GM23338 (cell line): Measurements from ENCODE around the gene SERPINB2. TPM values are rescaled to one million over a fixed set of nuclear protein-coding genes. Genes with fewer than 3 reads are reported as not detected.

ENCODE experiments used
- ATAC-seq: fragments of 200-7000 bp; cut with Tn5 transposase; 3 replicates; pipeline ENCODE4 v1.9.1; 2020
- DNase-seq: peaks from one replicate; pipeline ENCODE4 v3.0.0-alpha.2; 2015; ENCODE audit warnings: low spot score
- H2AFZ ChIP-seq: fragments of 200-600 bp; sonication (generic); 2 replicates; pipeline ENCODE4 v1.8.0; 2016; ENCODE audit warnings: antibody characterized with exemption, mild to moderate bottlenecking, moderate library complexity
- H3F3A ChIP-seq: fragments of 200-600 bp; sonication (generic); replicated peaks from 2 replicates; pipeline ENCODE4 v1.8.0; 2017; ENCODE audit warnings: antibody characterized with exemption, mixed run types, low read depth
- H3K27ac ChIP-seq: fragments of 200-600 bp; sonication (generic); 2 replicates; pipeline ENCODE4 v1.6.1; 2016; ENCODE audit warnings: low read depth
- H3K27me3 ChIP-seq: fragments of 200-600 bp; sonication (generic); 2 replicates; pipeline ENCODE4 v1.8.0; 2016; ENCODE audit warnings: mild to moderate bottlenecking, mixed run types, moderate library complexity; ENCODE audit not compliant: insufficient read depth
- H3K36me3 ChIP-seq: fragments of 200-600 bp; sonication (generic); 2 replicates; pipeline ENCODE4 v1.8.0; 2016; ENCODE audit warnings: mild to moderate bottlenecking; ENCODE audit not compliant: insufficient read depth
- H3K4me1 ChIP-seq: fragments of 200-600 bp; sonication (generic); 2 replicates; pipeline ENCODE4 v1.8.0; 2016; ENCODE audit warnings: mild to moderate bottlenecking, moderate library complexity; ENCODE audit not compliant: insufficient read depth
- H3K4me2 ChIP-seq: fragments of 200-600 bp; sonication (generic); 2 replicates; pipeline ENCODE4 v1.7.1; 2017; ENCODE audit warnings: mixed run types
- H3K4me3 ChIP-seq: fragments of 200-600 bp; sonication (generic); 2 replicates; pipeline ENCODE4 v1.6.1; 2016; ENCODE audit warnings: mixed run types
- H3K79me2 ChIP-seq: fragments of 200-600 bp; sonication (generic); replicated peaks from 2 replicates; pipeline ENCODE4 v1.8.0; 2017; ENCODE audit warnings: mild to moderate bottlenecking; ENCODE audit not compliant: insufficient read depth
- H3K9me2 ChIP-seq: fragments of 200-600 bp; sonication (generic); 2 replicates; pipeline ENCODE4 v1.8.0; 2017; ENCODE audit not compliant: insufficient read depth
- H4K20me1 ChIP-seq: fragments of 200-600 bp; sonication (generic); replicated peaks from 2 replicates; pipeline ENCODE4 v1.8.0; 2017; ENCODE audit warnings: mild to moderate bottlenecking; ENCODE audit not compliant: insufficient read depth
- H3K27ac Mint-ChIP-seq: 2 replicates; pipeline ENCODE4 v1.8.0; 2020; ENCODE audit warnings: inconsistent platforms, mild to moderate bottlenecking, moderate library complexity, mixed read lengths
- H3K27me3 Mint-ChIP-seq: 3 replicates; pipeline ENCODE4 v1.8.0; 2022; ENCODE audit warnings: low read depth, mild to moderate bottlenecking, moderate library complexity, mixed read lengths, inconsistent platforms; ENCODE audit not compliant: insufficient read depth, poor library complexity
- H3K36me3 Mint-ChIP-seq: 3 replicates; pipeline ENCODE4 v1.8.0; 2021; ENCODE audit warnings: low read depth, mild to moderate bottlenecking, inconsistent platforms, moderate library complexity, mixed read lengths
- H3K4me1 Mint-ChIP-seq: 3 replicates; pipeline ENCODE4 v1.8.0; 2020; ENCODE audit warnings: mild to moderate bottlenecking, inconsistent platforms, mixed read lengths
- H3K4me3 Mint-ChIP-seq: 3 replicates; pipeline ENCODE4 v1.8.0; 2021; ENCODE audit warnings: moderate library complexity, mild to moderate bottlenecking, inconsistent platforms, mixed read lengths
- H3K9me3 Mint-ChIP-seq: 3 replicates; pipeline ENCODE4 v1.8.0; 2020; ENCODE audit warnings: moderate library complexity, mild to moderate bottlenecking, inconsistent platforms, mixed read lengths
- CREB1 ChIP-seq: fragments of 250-450 bp; sonication (Bioruptor Pico); IDR thresholded peaks from 2 replicates; pipeline ENCODE4 v1.5.0; 2020; ENCODE audit warnings: low read depth, mild to moderate bottlenecking, moderate library complexity
- CTCF ChIP-seq, 2 experiments: fragments of 200-600 bp in 1 of 2; sonication (generic) in 1 of 2; conservative IDR thresholded peaks; 2 replicates each; pipeline versions ENCODE4 v1.5.1 to v1.6.1; 2016 to 2017; ENCODE audit warnings: antibody characterized with exemption in 2 of 2, low read depth in 2 of 2, mild to moderate bottlenecking in 2 of 2, moderate library complexity in 1 of 2
- ETS1 ChIP-seq: IDR thresholded peaks from 2 replicates; pipeline ENCODE4 v1.6.1; 2016; ENCODE audit warnings: antibody characterized with exemption
- EZH2 ChIP-seq: fragments of 200-600 bp; sonication (generic); IDR thresholded peaks from one replicate; pipeline ENCODE4 v1.8.0; 2017; ENCODE audit warnings: antibody characterized with exemption, mild to moderate bottlenecking, low read depth; ENCODE audit not compliant: unreplicated experiment
- EZH2phosphoT487 ChIP-seq: fragments of 200-600 bp; sonication (generic); IDR thresholded peaks from one replicate; pipeline ENCODE4 v1.8.1; 2018; ENCODE audit warnings: antibody characterized with exemption; ENCODE audit not compliant: unreplicated experiment
- JUNB ChIP-seq: IDR thresholded peaks from one replicate; pipeline ENCODE4 v1.6.1; 2016; ENCODE audit warnings: antibody characterized with exemption; ENCODE audit not compliant: unreplicated experiment
- NANOG ChIP-seq: IDR thresholded peaks from 2 replicates; pipeline ENCODE4 v1.6.1; 2016; ENCODE audit warnings: antibody characterized with exemption, borderline replicate concordance
- POLR2AphosphoS5 ChIP-seq: IDR thresholded peaks from 2 replicates; pipeline ENCODE4 v1.6.1; 2016; ENCODE audit warnings: antibody characterized with exemption, low read depth
- REST ChIP-seq: IDR thresholded peaks from one replicate; pipeline ENCODE4 v1.6.1; 2018; ENCODE audit warnings: antibody characterized with exemption; ENCODE audit not compliant: unreplicated experiment
- ZNF114 ChIP-seq: fragments of 250-450 bp; sonication (Bioruptor Pico); IDR thresholded peaks from 2 replicates; pipeline ENCODE4 v1.5.0; 2020; ENCODE audit warnings: mild to moderate bottlenecking, moderate library complexity
- ZNF331 ChIP-seq: fragments of 250-450 bp; sonication (Bioruptor Pico); IDR thresholded peaks from 2 replicates; pipeline ENCODE4 v1.5.0; 2020; ENCODE audit warnings: low read depth, mild to moderate bottlenecking, moderate library complexity
- polyA plus RNA-seq: library from polyadenylated mRNA; unstranded; fragments of >200 nt; fragmentation: Nextera tagmentation; extraction: Ambion mirVana; gene quantifications from 2 replicates; pipeline ENCODE4 v1.2.1, GENCODE V29; 2016
- total RNA-seq: library from RNA; depleted of rRNA; stranded (reverse); fragments of >200 nt; shearing (Covaris generic); gene quantifications from 2 replicates; pipeline ENCODE4 v1.2.3, GENCODE V29; 2014

Gene SERPINB2
- total and polyA plus RNA-seq, 2 experiments from 2014 or later, result not detected

GRCh38 chr18:63895190-63895589 is 7.7 kb downstream of the SERPINB2 start:
- no peak overlapping the region for H2AFZ ChIP-seq
- H3K27ac ChIP-seq, result no peak overlapping the region
- no peak overlapping the region for H3K4me2 ChIP-seq
- H3F3A ChIP-seq, result no peaks in the 10 kb centered on the region
- no peaks in the 10 kb centered on the region for H3K36me3 ChIP-seq
- Mint-ChIP-seq H3K27me3 (no peaks in the 10 kb centered on the region), H3K36me3 (no peaks in the 10 kb centered on the region), H3K4me3 (no peak overlapping the region), H3K9me3 (no peaks in the 10 kb centered on the region), H3K4me1 (peaks cover 6% of the 10 kb centered on the region), H3K27ac (no peak overlapping the region)
- no peaks in the 10 kb centered on the region for H4K20me1 ChIP-seq
- DNase-seq (no peak), ATAC-seq (no peak)
- no peaks in the 10 kb centered on the region for H3K79me2 ChIP-seq
- no peaks in the 10 kb centered on the region for H3K4me1 ChIP-seq
- no peak overlapping the region for H3K4me3 ChIP-seq
- TF ChIP-seq ETS1 (no peak), EZH2 (no peak), CTCF (conservative IDR thresholded peaks at IDR 0.05; ENCODE audit: low read depth in 2 of 2) (no peak), ZNF331 (CRISPR knock-in tag) (no peak), JUNB (no peak), NANOG (no peak), ZNF114 (no peak), POLR2AphosphoS5 (no peak), REST (no peak), CREB1 (CRISPR knock-in tag) (no peak), EZH2phosphoT487 (no peak)
- H3K27me3 ChIP-seq, result no peaks in the 10 kb centered on the region
- no peaks in the 10 kb centered on the region; the same call in 1 of the 2 replicates for H3K9me2 ChIP-seq
